ENCODE measurements around the gene ZNF121.

Gene ZNF121

DNA sequence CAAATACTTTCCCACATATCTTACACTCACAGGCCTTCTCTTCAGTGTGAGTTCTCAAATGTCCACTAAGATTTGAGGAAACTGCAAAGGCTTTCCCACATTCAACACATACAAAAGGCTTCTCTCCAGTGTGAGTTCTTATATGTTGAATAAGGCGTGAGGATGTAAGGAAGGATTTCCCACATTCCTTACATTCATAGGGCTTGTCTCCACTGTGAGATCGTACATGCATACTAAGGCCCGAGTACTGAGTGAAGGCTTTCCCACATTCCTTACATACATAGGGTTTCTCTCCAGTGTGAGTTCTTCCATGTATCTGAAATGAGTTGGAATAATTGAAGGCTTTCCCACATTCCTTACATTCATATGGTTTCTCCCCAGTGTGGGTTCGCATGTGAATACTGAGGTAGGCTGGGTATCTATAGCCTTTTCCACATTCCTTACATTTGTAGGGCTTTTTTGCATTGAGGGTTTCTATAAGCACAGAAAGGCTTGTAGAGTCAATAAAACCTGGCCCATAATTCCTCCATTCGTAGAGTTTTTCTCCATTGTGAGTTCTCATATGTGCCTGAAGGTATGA lies 55.5 kb downstream of the ZNF121 start:
- no peak for ATAC-seq
- no peak for TF ChIP-seq ISL1 (CRISPR knock-in tag; IDR thresholded peaks at IDR 0.05)
- no peak for TF ChIP-seq ZNF70 (CRISPR knock-in tag; IDR thresholded peaks at IDR 0.05)
- peak; percentile 34; the same call in 1 of the 2 replicates for TF ChIP-seq ZFP3 (CRISPR knock-in tag; IDR thresholded peaks at IDR 0.05)

DNA sequence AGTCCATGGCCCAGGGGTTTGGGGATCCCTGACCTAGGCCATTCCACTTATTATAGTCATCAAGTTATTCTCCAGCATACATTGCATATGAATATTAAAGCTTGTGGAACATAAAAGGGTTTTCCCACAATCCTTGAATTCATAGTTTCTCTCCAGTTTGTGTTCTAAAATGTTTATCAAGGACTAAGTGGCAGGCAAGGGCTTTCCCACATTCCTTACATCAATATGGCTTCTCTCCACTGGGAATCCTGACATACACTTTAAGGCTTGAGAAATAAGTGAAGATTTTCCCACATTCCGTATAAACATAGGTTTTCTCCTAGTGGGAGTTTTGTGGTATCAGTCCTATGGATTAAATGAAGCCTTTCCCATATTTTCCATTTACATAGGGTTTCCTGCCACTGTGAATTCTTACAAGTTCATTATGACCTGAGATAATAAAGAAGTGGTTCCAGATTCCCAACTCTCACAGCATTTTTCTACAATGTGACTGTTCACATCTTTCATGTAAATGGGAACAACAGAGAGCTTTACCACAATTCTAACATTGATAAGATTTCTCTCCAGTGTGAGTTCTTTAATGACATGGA lies 60.3 kb downstream of the ZNF121 start:
- ATAC-seq = no peak
- TF ChIP-seq, protein P1, sequence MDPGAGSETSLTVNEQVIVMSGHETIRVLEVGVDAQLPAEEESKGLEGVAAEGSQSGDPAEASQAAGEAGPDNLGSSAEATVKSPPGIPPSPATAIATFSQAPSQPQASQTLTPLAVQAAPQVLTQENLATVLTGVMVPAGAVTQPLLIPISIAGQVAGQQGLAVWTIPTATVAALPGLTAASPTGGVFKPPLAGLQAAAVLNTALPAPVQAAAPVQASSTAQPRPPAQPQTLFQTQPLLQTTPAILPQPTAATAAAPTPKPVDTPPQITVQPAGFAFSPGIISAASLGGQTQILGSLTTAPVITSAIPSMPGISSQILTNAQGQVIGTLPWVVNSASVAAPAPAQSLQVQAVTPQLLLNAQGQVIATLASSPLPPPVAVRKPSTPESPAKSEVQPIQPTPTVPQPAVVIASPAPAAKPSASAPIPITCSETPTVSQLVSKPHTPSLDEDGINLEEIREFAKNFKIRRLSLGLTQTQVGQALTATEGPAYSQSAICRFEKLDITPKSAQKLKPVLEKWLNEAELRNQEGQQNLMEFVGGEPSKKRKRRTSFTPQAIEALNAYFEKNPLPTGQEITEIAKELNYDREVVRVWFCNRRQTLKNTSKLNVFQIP (CRISPR knock-in tag; IDR thresholded peaks at IDR 0.05; ENCODE audit: borderline replicate concordance, low read depth) = no peak
- TF ChIP-seq ARNTL (CRISPR knock-in tag; IDR thresholded peaks at IDR 0.05; ENCODE audit: borderline replicate concordance, low read depth) (no peak), TCF4 (CRISPR knock-in tag; IDR thresholded peaks at IDR 0.05; ENCODE audit: borderline replicate concordance) (no peak), ZC3H10 (CRISPR knock-in tag; IDR thresholded peaks at IDR 0.05) (no peak), PPARA (CRISPR knock-in tag; IDR thresholded peaks at IDR 0.05; ENCODE audit: borderline replicate concordance) (no peak), SNAI2 (CRISPR knock-in tag; IDR thresholded peaks at IDR 0.05) (no peak), ZFP3 (CRISPR knock-in tag; IDR thresholded peaks at IDR 0.05) (no peak), ISL1 (CRISPR knock-in tag; IDR thresholded peaks at IDR 0.05) (no peak), ZNF565 (CRISPR knock-in tag; conservative IDR thresholded peaks at IDR 0.05; ENCODE audit: low read depth) (no peak)

Measured in SK-N-SH treated with all-trans-retinoic acid at 6 μM for 48 hours (cell line).